Measurements from ENCODE around the gene SLC4A1AP. TPM values are rescaled to one million over a fixed set of nuclear protein-coding genes. Genes with fewer than 3 reads are reported as not detected.

Gene SLC4A1AP
- total and polyA plus RNA-seq, 9 of the 15 experiments (the other 6 are each of a cell fraction or from before 2014, with no cell fraction given), result 8.1 to 40.5 (median 35.3) TPM

- no peak for FAIRE-seq
- TF ChIP-seq GTF2A2 (tag; IDR thresholded peaks at IDR 0.05), result no peak
- peak; percentile 35 for TF ChIP-seq CBX2 (IDR thresholded peaks at IDR 0.05; ENCODE audit: insufficient read depth, low read length, poor library complexity, severe bottlenecking)
- peak; percentile 66 for TF ChIP-seq ZNF512 (tag; IDR thresholded peaks at IDR 0.05)
- no peak for TF ChIP-seq STAT5B (CRISPR knock-in tag; IDR thresholded peaks at IDR 0.05)
- TF ChIP-seq ATF7 (IDR thresholded peaks at IDR 0.05), result no peak
- TF ChIP-seq SRF (CRISPR knock-in tag; IDR thresholded peaks at IDR 0.05), result no peak
- TF ChIP-seq TFE3 (CRISPR knock-in tag; IDR thresholded peaks at IDR 0.05), result no peak
- no peak for TF ChIP-seq ZNF518B (CRISPR knock-in tag; IDR thresholded peaks at IDR 0.05)
- no peak for TF ChIP-seq ELF2 (CRISPR knock-in tag; IDR thresholded peaks at IDR 0.05)
- TF ChIP-seq RBM17 (IDR thresholded peaks at IDR 0.05; ENCODE audit: borderline replicate concordance, low read depth, low read length), result no peak
- no peak for TF ChIP-seq TBP (optimal IDR thresholded peaks at IDR 0.05; ENCODE audit: low read depth, low read length)
- TF ChIP-seq EGR1 (conservative IDR thresholded peaks at IDR 0.05), result peak; percentile 64
- no peak for TF ChIP-seq POLR3A (IDR thresholded peaks at IDR 0.05; ENCODE audit: borderline replicate concordance, extremely low read depth, insufficient read depth, insufficient read length)
- no peak for TF ChIP-seq KAT8 (IDR thresholded peaks at IDR 0.05; ENCODE audit: low read depth)
- no peak for TF ChIP-seq CREB1 (IDR thresholded peaks at IDR 0.05)
- no peak for TF ChIP-seq CREB1 (CRISPR knock-in tag; IDR thresholded peaks at IDR 0.05)
Observed at GRCh38 chr2:27717070-27717795, 53.5 kb downstream of the SLC4A1AP start.

More at GRCh38 chr2:27717070-27717795, 53.5 kb downstream of the SLC4A1AP start:
- Histone ChIP-seq H3K36me3 (ENCODE audit: control insufficient read depth, insufficient read depth, low read length) (no peaks in the 10 kb centered on the region), H4K20me1 (replicated peaks; ENCODE audit: control insufficient read depth, insufficient read depth, low read length) (0 out of 2 replicates have a peak, but pooled peaks cover 4% of the 10 kb centered on the region), H3K9me1 (ENCODE audit: control insufficient read depth, insufficient read depth, low read length) (no peaks in the 10 kb centered on the region), H3K9me3 (replicated peaks; ENCODE audit: control insufficient read depth, insufficient read depth, low read depth, low read length) (no peaks in the 10 kb centered on the region), H2AFZ (ENCODE audit: low read depth, low read length) (no peak overlapping the region), H3K4me2 (ENCODE audit: insufficient read depth, low read length) (no peak overlapping the region), H3K79me2 (ENCODE audit: control insufficient read depth, insufficient read depth, low read length) (no peaks in the 10 kb centered on the region), H3K27me3 (ENCODE audit: control insufficient read depth in 2 of 2, insufficient read depth in 2 of 2, low read length in 2 of 2) (peaks cover 19 to 39% of the 10 kb centered on the region in 2 experiments), H3K27ac (ENCODE audit: extremely low read depth, low read depth, low read length) (no peak overlapping the region), H3K9ac (ENCODE audit: insufficient read depth in 1 of 2, low read depth in 2 of 2, low read length in 2 of 2) (peak overlapping the region in 1 of 2 experiments; percentile 52; a peak in 1 of 4 replicates), H3K4me1 (replicated peaks in 1 of 2; ENCODE audit: control insufficient read depth in 2 of 2, insufficient read depth in 2 of 2, low read length in 2 of 2) (peaks cover 0 to 13% of the 10 kb centered on the region in 2 experiments; a peak in 3 of 5 replicates), H3K4me3 (no peak overlapping the region)
- peak; percentile 50 for ATAC-seq
- ChIA-PET POLR2A (interaction anchor here (0.7 to 1.7 kb wide), 4 partner anchors 9 to 41 kb away, joined by 3 to 6 read pairs (median 4); no protein-coding TSS in a partner anchor), CTCF (ENCODE audit: low intra/inter-chr PET ratio) (no interaction called here)
- BruUV-seq (replicated peaks), result no TSS peak
- 3% methylated on average over 9 of the region's 9 CpGs for WGBS (ENCODE audit: insufficient coverage, low coverage, missing lambda C conversion rate)
- DNase-seq (ENCODE audit: extremely low read depth in 1 of 4, low spot score in 3 of 4), result peak in 1 of 4 experiments; percentile 26
- intact Hi-C loops (cut with micrococcal nuclease) (no loop called here), in situ Hi-C loops (cut with MboI) (no loop called here)
